ENCODE data around the gene TMEM167A.
"Not testable (repeated sequence)": the region's sequence is repeated elsewhere in the genome, so short reads cannot be mapped to it uniquely, and the experiment has no call there.

TMEM167A gene

DNA sequence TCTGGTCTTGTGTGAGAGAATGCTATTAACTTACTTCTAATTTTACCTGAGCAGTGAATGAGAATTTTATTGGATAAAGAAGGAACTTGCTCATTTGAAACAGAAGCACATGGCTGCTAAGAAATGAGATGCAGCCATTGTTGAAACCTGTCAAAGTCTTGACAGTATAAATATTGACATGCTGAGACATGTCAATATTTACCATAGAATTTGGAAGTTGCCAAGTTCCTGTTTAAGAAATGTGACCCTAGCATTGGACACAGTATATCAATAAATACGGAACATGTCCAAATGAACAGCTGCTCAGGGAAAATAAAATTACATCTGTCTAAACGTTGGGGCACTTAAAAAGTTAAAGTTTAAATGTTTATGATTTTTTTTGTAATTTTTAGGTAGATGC lies 7.9 kb upstream of the TMEM167A start:
- DNase-seq = no peak

DNA sequence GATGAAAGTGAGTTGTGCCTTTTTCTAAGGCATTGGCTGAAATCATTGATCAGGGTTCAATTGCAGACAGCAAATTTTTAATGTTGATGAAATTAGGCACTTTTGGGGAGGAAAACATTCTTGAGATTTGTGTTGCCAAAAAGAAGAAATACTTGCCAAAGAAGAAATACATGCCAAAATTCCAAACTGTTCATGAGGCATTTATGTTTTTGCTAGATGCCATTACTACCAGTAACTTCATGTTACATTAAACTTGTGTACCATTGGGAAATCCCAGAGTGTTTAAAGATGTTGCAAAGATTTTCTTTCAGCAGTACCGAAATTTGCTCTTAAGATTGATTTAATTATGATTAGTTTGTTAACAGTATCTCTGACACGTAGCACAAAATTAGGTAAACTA lies 7.1 kb upstream of the TMEM167A start:
- DNase-seq = no peak

DNA sequence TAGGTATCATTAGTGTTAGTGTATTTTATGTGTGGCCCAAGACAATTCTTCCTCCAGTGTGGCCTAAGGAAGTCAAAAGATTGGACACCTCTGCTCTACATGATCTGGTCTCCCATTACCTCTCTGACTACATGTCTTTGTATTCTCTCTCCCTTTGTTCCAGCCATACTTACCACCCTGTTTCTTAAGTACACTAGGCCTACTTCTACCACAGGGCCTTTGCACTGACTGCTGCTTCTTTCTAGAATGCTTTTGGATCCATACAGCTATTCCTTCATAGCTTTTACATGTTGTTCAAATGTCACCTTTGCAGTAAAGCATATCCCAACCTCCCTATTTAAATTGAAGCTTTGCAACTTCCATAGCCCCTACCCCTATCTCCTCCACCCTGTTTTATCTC lies 5.6 kb upstream of the TMEM167A start:
- DNase-seq = no peak

DNA sequence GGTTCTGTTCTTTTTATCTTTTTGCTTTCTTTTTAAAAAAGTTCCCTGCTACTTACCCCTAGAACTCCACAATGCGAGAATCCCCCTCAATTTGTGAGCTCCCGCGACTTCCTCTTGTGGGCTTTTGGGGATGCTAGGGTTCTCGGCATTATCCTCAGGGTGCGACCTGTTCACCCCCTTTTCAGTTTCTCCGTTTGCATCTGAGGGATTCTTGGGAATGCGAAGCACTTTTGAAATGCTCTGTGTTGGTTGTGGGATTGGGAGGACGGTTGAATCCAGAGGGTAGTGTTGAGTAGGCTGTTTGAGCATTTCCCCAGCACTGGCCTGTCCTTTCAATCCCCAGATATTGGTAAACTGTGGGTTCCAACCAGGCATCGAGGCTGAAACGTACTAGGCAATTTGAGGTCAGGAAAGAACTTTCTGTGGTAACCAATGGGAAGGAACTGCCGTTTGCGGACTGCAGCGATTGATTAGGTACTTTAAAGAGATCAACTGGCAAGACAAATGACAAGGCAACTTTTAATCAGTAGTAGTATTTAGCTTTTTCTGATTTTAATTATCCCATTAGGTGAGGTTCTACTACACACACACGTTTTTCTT lies 568 bp upstream of the TMEM167A start:
- DNase-seq = no peak

DNA sequence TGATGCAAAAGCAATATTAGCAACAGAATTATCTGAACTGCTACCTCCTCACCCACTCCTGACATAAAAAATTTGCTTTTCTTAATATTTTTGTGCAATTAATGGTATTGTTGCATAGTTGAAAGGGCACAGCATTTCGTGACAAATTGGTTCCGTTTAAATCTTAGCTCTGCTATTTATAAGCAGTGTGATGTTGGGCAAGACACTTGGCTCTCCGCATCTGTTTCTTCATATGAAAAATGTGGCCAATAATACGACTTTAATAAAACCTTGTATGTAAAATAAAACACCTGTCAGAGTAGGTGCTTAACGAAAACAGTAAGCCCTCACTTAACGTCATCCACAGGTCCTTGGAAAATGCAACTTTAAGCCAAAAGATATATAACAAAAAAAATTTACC lies 4.2 kb downstream of the TMEM167A start:
- no peak for DNase-seq

DNA sequence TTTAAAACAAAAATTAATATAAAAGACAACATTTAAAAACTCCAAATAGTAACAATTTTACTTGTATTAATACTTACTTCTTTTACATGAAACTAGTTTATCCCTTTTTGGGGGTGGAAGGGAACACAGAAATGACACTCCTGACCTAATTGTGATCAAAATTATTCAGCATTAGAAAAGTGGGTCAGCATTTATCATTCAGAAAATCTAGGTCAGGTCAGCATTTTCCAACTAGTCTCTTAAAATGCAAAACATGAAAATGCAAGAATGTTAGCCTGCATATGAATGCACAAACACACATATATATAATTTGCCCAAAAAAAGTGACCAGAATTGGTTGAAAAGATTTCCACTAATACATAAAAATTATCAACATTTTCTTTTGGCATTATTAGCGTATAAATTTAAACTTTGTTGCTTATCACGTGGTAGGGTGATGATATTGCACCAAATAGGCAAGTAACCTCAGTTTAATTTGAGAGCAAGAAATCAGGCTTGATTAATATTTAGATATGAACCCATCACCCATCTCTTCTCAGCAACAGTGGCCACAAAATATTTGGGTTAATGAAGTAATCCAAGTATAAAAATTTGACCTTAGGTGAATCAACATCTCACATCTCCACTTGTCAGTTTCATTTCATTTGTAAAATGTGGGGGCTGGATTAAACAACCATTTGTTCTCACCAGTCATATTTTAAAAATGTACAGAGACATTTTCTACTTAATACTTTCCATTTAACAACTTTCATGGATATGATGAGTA lies 5.7 kb downstream of the TMEM167A start:
- no peak for DNase-seq

DNA sequence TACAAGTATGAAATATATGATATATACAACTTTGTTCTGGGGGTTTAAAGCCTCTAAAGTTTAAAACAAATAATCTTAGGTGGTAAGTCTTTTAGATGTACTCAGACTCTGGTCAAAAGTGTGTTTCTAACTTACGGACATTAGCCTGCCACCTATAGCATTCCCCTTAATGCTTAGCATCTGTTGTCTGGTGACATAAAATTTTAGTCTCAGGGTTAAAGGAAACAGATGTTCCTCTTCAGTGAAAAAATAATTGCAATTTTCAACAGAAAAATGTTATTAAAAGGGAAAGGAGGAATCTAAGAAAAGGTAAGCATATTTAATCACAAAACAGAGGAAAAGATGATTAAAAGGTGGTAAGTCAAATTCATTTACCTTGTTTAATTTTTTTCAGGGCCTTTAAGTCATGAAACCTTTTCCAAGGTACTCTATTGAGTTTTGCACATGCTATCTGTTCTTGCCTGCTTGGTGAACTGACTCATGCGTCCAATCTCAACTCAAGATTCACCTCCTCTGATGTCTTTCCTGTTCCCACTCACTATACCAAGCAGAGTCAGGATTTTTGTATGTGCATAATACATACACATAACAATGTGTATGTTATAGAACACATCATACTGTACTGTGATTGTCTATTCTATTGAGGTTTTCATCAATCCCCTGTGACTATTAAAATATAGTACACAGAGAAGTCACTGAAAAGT lies 7.9 kb downstream of the TMEM167A start:
- no peak for DNase-seq

GRCh38 chr5:83067377-83067776 lies 9.8 kb downstream of the TMEM167A start:
- DNase-seq = not testable (repeated sequence)

- DNase-seq = no peak
Observed at GRCh38 chr5:83066548-83067110, 10.6 kb downstream of the TMEM167A start.

DNA sequence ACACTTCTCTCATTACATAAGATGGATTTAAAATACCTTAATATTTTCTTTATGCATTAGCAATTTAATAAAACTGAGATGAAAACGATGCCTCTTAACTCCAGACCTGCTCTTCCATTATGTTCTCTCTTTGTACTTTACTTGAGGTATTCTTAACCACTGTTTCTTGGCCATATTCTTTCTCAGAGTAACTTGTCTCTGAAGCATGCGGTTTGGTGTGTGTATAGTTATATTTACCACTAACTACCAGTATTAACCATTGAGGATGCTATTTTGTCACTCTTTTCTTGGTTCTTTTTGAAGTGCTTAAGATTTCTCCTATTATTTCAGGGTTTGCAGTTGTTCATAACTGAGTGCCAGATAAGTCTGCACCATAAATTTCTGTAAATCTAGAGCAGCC lies 17.9 kb downstream of the TMEM167A start:
- DNase-seq = no peak

- DNase-seq = no peak
Observed at GRCh38 chr5:83058726-83059125, 18.5 kb downstream of the TMEM167A start.

DNA sequence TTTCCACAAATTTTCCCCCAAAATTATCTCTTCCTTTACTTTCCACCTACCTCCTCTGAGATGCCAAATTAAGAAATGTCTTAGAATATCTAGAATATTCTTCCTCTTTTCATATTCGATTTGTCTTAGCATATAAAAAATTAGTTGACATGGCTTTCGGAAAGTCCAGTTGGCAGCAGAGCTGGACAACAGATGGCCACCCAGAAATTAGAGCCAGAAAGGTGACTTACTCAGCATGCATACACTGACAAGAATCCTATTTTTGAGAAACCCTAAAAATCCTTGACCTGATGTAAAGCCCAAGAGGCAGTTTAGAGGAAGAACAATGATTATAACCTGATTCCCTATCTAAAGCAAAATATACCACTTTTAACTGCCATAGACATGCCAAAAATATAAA lies 22.0 kb downstream of the TMEM167A start:
- DNase-seq = no peak

DNA sequence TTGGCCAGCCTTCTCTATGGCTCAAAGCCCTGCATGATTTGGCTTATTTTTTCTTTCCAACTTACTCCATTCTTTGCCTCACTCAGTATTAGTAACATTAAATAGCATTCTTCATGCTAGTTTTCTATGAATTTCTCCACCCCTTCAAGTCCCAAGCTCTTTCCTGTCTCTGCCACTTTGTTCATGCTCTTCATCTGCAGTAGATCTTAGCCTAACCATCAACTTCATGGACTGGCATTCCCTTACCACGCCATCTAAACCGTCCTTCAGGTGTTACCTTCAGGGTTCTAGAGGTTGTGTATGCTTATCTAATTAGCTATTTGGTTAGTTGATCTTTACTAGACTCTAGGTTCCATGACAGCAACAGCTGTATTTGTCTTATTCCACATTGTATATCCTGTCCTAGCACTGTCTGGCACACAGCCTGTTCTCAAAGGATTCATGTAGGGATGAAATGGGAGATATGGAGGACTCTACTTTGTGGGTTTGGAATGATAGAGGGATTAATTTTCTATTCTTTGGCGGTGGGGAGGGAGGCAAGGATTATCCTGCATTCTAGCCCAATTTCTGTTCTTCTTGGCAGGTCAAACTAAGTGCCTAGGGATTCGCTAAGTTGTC lies 26.4 kb downstream of the TMEM167A start:
- DNase-seq = no peak

DNA sequence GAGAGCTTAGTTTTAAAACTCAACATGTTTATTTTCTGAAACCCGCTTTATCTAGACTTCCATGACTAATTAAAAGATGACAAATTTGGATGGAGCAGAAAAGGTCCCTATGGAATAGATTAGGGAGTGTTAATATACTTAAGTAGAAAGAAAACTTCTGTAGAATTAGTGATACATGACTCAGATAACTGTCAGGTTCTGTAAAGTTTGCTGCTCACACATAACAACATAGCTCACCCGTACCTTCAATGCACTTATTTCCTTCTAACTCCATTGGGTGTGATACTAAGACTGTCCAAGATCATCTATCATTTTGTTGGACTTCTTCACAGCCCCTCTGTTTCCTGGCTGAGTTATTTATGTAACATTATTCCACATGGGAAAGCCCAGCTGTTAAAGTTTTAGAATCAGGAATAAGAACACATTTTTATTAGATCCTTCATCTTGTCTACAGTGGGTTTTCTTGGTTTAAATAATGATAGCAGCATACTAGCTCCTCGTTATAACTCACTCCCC lies 27.8 kb downstream of the TMEM167A start:
- DNase-seq = no peak

- DNase-seq = no peak
Observed at GRCh38 chr5:83048811-83049210, 28.4 kb downstream of the TMEM167A start.

DNA sequence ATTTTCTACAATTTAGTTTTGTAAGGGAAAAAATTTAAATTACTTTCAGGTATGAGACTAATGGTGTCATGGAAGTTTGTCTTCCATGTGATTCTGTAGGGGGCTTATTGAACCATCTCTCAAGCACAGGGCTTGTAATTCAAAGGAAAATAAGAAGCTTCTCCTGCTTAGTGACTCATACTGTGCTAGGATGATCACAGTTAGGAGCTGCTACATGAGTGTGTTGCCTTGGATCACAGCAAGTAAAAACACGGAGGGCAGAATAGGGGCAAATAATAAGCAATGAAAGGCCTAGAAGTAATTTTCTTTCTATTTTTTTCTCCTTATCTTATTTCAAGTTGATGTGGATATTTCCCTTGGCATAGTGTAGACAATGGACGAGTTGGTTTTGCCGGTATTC lies 28.9 kb downstream of the TMEM167A start:
- DNase-seq = no peak

GRCh38 chr5:83044926-83045325 lies 32.3 kb downstream of the TMEM167A start:
- no peak for DNase-seq

GRCh38 chr5:83042507-83042906 lies 34.7 kb downstream of the TMEM167A start:
- no peak for DNase-seq

DNA sequence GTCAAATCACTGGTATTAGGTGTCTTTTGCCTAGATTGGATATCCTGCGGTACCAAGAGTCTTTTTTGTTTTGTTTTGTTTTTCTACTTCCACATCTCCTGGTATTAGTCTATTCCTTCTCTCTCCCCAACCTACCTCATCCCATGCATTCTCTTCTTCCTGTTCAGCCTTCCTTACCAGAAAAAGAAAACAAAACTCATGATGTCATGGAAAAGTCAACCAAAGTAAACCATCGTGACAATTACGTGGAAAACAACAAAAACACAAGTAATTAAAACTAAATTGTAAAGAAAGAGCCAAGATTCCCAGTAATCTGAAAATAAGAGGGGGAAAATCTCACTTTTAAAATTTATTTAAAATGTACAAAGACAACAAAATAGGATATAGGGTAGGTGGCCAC lies 38.3 kb downstream of the TMEM167A start:
- no peak for DNase-seq

DNA sequence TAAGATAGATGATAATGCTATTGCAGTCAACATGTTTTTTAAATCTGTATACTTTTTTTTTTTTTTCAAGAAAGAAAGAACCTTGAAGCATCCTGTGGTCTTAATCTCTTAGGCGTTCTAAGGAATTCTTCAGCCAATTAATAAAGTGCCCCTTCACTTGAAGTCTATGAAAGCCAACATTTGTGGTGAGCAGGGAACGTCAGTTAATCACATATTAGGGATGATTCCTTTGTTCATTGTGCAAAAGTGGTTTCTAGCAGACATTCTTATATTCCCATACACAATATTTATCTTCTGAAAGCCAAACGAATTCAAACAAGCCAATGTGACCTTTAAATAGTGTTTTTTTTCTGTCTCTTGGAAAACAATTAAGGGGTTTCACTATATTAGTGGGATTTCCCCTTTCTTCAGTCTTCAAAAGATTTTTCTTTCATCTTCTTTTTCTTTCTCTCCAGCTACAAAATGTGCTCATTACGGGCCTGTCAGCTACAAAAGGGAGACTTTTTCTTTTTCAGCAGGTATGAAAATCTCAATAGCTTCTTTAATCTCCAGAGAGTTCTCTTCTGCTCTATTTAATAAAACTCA lies 40.1 kb downstream of the TMEM167A start:
- no peak for DNase-seq

- no peak for DNase-seq
Observed at GRCh38 chr5:83035373-83036100, 41.7 kb downstream of the TMEM167A start.
